ENCODE data around the gene GIGYF1. TPM values are rescaled to one million over a fixed set of nuclear protein-coding genes. Genes with fewer than 3 reads are reported as not detected.
A peak's percentile ranks its signal among the peaks of the same experiment; 100 is the strongest.

Gene GIGYF1
- total and polyA plus RNA-seq, 4 donors, result 13.2 to 53.7 (median 33.9) TPM

- Histone ChIP-seq H3K27me3 (ENCODE audit: control insufficient read depth, insufficient read depth, low read length) (peaks cover 9% of the 10 kb centered on the region), H3K4me3 (ENCODE audit: low read depth, low read length) (peak overlapping the region; percentile 35), H3K27ac (ENCODE audit: low read depth, low read length) (no peak overlapping the region), H3K4me1 (ENCODE audit: control insufficient read depth, insufficient read depth, low read length) (peaks cover 13% of the 10 kb centered on the region), H3K9me3 (ENCODE audit: control insufficient read depth, insufficient read depth, low read length) (no peaks in the 10 kb centered on the region), H3K36me3 (ENCODE audit: control insufficient read depth, insufficient read depth, low read length) (peaks cover 12% of the 10 kb centered on the region)
- WGBS (ENCODE audit: insufficient coverage), result 2% methylated on average over 67 of the region's 72 CpGs
- peak in 3 of 6 donors; percentile 19 to 65 (median 65) for DNase-seq (ENCODE audit: low read depth in 4 of 6, low spot score in 6 of 6)
Observed at GRCh38 chr7:100632951-100633717, 60.9 kb downstream of the GIGYF1 start.

GRCh38 chr7:100630066-100630465 lies 64.0 kb downstream of the GIGYF1 start:
- Histone ChIP-seq H3K27me3 (ENCODE audit: control insufficient read depth, insufficient read depth, low read length) (peaks cover 9% of the 10 kb centered on the region), H3K27ac (ENCODE audit: low read depth, low read length) (no peak overlapping the region), H3K36me3 (ENCODE audit: control insufficient read depth, insufficient read depth, low read length) (peaks cover 23% of the 10 kb centered on the region), H3K4me3 (ENCODE audit: low read depth, low read length) (no peak overlapping the region), H3K9me3 (ENCODE audit: control insufficient read depth, insufficient read depth, low read length) (no peaks in the 10 kb centered on the region), H3K4me1 (ENCODE audit: control insufficient read depth, insufficient read depth, low read length) (peaks cover 30% of the 10 kb centered on the region)
- WGBS (ENCODE audit: insufficient coverage), result 100% methylated on average over 1 of the region's 4 CpGs
- no peak for DNase-seq (ENCODE audit: low read depth in 4 of 6, low spot score in 6 of 6)

Other genes starting within 250 kb of the GIGYF1 start
- gene SPACDR, start 230.0 kb downstream of the GIGYF1 start, total RNA-seq, result 1 to 10 TPM; 2.0 to 2.1 TPM
- gene SPACDR, start 230.0 kb downstream of the GIGYF1 start, polyA plus RNA-seq (ENCODE audit: insufficient read length in 2 of 2), result 10 to 100 TPM in 1 of 2 donors, 1 to 10 TPM in 1; 6.5 to 12.0 TPM
- gene TSC22D4, start 215.0 kb downstream of the GIGYF1 start, total RNA-seq, result 100 to 1,000 TPM in 1 of 2 donors, 10 to 100 TPM in 1; 67.4 to 141 TPM
- gene TSC22D4, start 215.0 kb downstream of the GIGYF1 start, polyA plus RNA-seq (ENCODE audit: insufficient read length in 2 of 2), result 100 to 1,000 TPM; 326 to 376 TPM
- gene NYAP1, start 210.3 kb downstream of the GIGYF1 start, total RNA-seq, result 10 to 100 TPM; 12.0 to 12.6 TPM
- 10 to 100 TPM; 62.2 to 63.4 TPM for gene NYAP1, start 210.3 kb downstream of the GIGYF1 start, polyA plus RNA-seq (ENCODE audit: insufficient read length in 2 of 2)
- gene AGFG2, start 155.0 kb downstream of the GIGYF1 start, total RNA-seq, result 10 to 100 TPM; 10.6 to 16.1 TPM
- 10 to 100 TPM; 18.3 to 21.0 TPM for gene AGFG2, start 155.0 kb downstream of the GIGYF1 start, polyA plus RNA-seq (ENCODE audit: insufficient read length in 2 of 2)
- 1 to 10 TPM in 1 of 2 donors, not detected in 1; 1.9 TPM for gene SAP25, start 120.3 kb downstream of the GIGYF1 start, total RNA-seq
- gene SAP25, start 120.3 kb downstream of the GIGYF1 start, polyA plus RNA-seq (ENCODE audit: insufficient read length in 2 of 2), result 1 to 10 TPM; 3.4 to 9.8 TPM
- gene LRCH4, start 108.1 kb downstream of the GIGYF1 start, total RNA-seq, result 10 to 100 TPM in 1 of 2 donors, 1 to 10 TPM in 1; 9.6 to 17.2 TPM
- gene LRCH4, start 108.1 kb downstream of the GIGYF1 start, polyA plus RNA-seq (ENCODE audit: insufficient read length in 2 of 2), result 10 to 100 TPM; 41.0 to 61.3 TPM
- 1 to 10 TPM in 1 of 2 donors, under 1 TPM in 1; 0.40 to 2.0 TPM for gene FBXO24, start 107.9 kb downstream of the GIGYF1 start, total RNA-seq
- 1 to 10 TPM in 1 of 2 donors, under 1 TPM in 1; 0.95 to 2.6 TPM for gene FBXO24, start 107.9 kb downstream of the GIGYF1 start, polyA plus RNA-seq (ENCODE audit: insufficient read length in 2 of 2)
- gene PCOLCE, start 91.9 kb downstream of the GIGYF1 start, total RNA-seq, result 100 to 1,000 TPM in 1 of 2 donors, 10 to 100 TPM in 1; 71.6 to 201 TPM
- 100 to 1,000 TPM in 1 of 2 donors, 10 to 100 TPM in 1; 97.7 to 180 TPM for gene PCOLCE, start 91.9 kb downstream of the GIGYF1 start, polyA plus RNA-seq (ENCODE audit: insufficient read length in 2 of 2)
- 10 to 100 TPM in 1 of 2 donors, 1 to 10 TPM in 1; 8.9 to 15.2 TPM for gene MOSPD3, start 81.7 kb downstream of the GIGYF1 start, total RNA-seq
- 10 to 100 TPM; 51.3 to 54.7 TPM for gene MOSPD3, start 81.7 kb downstream of the GIGYF1 start, polyA plus RNA-seq (ENCODE audit: insufficient read length in 2 of 2)
- gene TFR2, start 52.7 kb downstream of the GIGYF1 start, total RNA-seq, result 1 to 10 TPM; 3.7 to 7.0 TPM
- 10 to 100 TPM; 16.9 to 17.9 TPM for gene TFR2, start 52.7 kb downstream of the GIGYF1 start, polyA plus RNA-seq (ENCODE audit: insufficient read length in 2 of 2)
- 10 to 100 TPM; 16.5 to 35.2 TPM for gene ACTL6B, start 37.8 kb downstream of the GIGYF1 start, total RNA-seq
- gene ACTL6B, start 37.8 kb downstream of the GIGYF1 start, polyA plus RNA-seq (ENCODE audit: insufficient read length in 2 of 2), result 10 to 100 TPM; 83.1 to 89.8 TPM
- gene GNB2, start 20.5 kb downstream of the GIGYF1 start, total RNA-seq, result 10 to 100 TPM; 74.9 to 89.9 TPM
- 100 to 1,000 TPM; 340 to 353 TPM for gene GNB2, start 20.5 kb downstream of the GIGYF1 start, polyA plus RNA-seq (ENCODE audit: insufficient read length in 2 of 2)
- gene POP7, start 11.9 kb upstream of the GIGYF1 start, total RNA-seq, result 10 to 100 TPM; 26.2 to 45.2 TPM
- 10 to 100 TPM; 59.3 to 65.3 TPM for gene POP7, start 11.9 kb upstream of the GIGYF1 start, polyA plus RNA-seq (ENCODE audit: insufficient read length in 2 of 2)
- under 1 TPM in 1 of 2 donors, not detected in 1; 0.28 TPM for gene EPO, start 26.2 kb upstream of the GIGYF1 start, total RNA-seq
- gene EPO, start 26.2 kb upstream of the GIGYF1 start, polyA plus RNA-seq (ENCODE audit: insufficient read length in 2 of 2), result under 1 TPM; 0.44 TPM
- gene ZAN, start 39.3 kb upstream of the GIGYF1 start, total RNA-seq, result not detected
- not detected for gene ZAN, start 39.3 kb upstream of the GIGYF1 start, polyA plus RNA-seq (ENCODE audit: insufficient read length in 2 of 2)
- 10 to 100 TPM; 16.2 to 52.1 TPM for gene EPHB4, start 133.3 kb upstream of the GIGYF1 start, total RNA-seq
- gene EPHB4, start 133.3 kb upstream of the GIGYF1 start, polyA plus RNA-seq (ENCODE audit: insufficient read length in 2 of 2), result 10 to 100 TPM; 17.3 to 25.0 TPM
- 10 to 100 TPM; 13.8 to 21.2 TPM for gene SLC12A9, start 158.5 kb upstream of the GIGYF1 start, total RNA-seq
- gene SLC12A9, start 158.5 kb upstream of the GIGYF1 start, polyA plus RNA-seq (ENCODE audit: insufficient read length in 2 of 2), result 10 to 100 TPM; 34.8 to 48.3 TPM
- 10 to 100 TPM; 16.0 to 66.6 TPM for gene TRIP6, start 173.1 kb upstream of the GIGYF1 start, total RNA-seq
- gene TRIP6, start 173.1 kb upstream of the GIGYF1 start, polyA plus RNA-seq (ENCODE audit: insufficient read length in 2 of 2), result 10 to 100 TPM; 36.2 to 55.6 TPM
- 10 to 100 TPM; 21.3 to 68.7 TPM for gene SRRT, start 180.9 kb upstream of the GIGYF1 start, total RNA-seq
- 100 to 1,000 TPM; 139 to 158 TPM for gene SRRT, start 180.9 kb upstream of the GIGYF1 start, polyA plus RNA-seq (ENCODE audit: insufficient read length in 2 of 2)
- gene UFSP1, start 195.5 kb upstream of the GIGYF1 start, total RNA-seq, result 1 to 10 TPM; 1.4 to 4.2 TPM
- 1 to 10 TPM; 2.5 to 2.6 TPM for gene UFSP1, start 195.5 kb upstream of the GIGYF1 start, polyA plus RNA-seq (ENCODE audit: insufficient read length in 2 of 2)
- 10 to 100 TPM; 14.7 to 71.4 TPM for gene ACHE, start 201.6 kb upstream of the GIGYF1 start, total RNA-seq
- gene ACHE, start 201.6 kb upstream of the GIGYF1 start, polyA plus RNA-seq (ENCODE audit: insufficient read length in 2 of 2), result 100 to 1,000 TPM in 1 of 2 donors, 10 to 100 TPM in 1; 96.8 to 108 TPM